Kidney (tissue), 14 donors: ENCODE data around the gene ANKAR. TPM values are rescaled to one million over a fixed set of nuclear protein-coding genes. Genes with fewer than 3 reads are reported as not detected.

ENCODE experiments used
- DNase-seq, 5 donors: peaks; one replicate each; pipeline ENCODE4 v3.0.0-alpha.2; 2013 to 2020
- FAIRE-seq: peaks from 2 replicates; lab custom pipeline; 2012; peaks lifted over from hg19 to GRCh38; lab: Jason Lieb, UNC
- H3K27ac ChIP-seq, 2 donors: one replicate each; pipeline ENCODE4 v1.7.0; 2013; ENCODE audit warnings: low read depth in 2 of 2, low read length in 2 of 2, inconsistent platforms in 1 of 2
- H3K27me3 ChIP-seq: one replicate; pipeline ENCODE4 v1.7.1; 2013; ENCODE audit warnings: low read length, inconsistent platforms; ENCODE audit not compliant: control insufficient read depth, insufficient read depth
- H3K36me3 ChIP-seq, 3 donors: one replicate each; pipeline versions ENCODE4 v1.7.0 to v1.7.1; 2013; ENCODE audit warnings: low read length in 3 of 3, control low read depth in 1 of 3, inconsistent platforms in 1 of 3; ENCODE audit not compliant: insufficient read depth in 3 of 3, control insufficient read depth in 2 of 3
- H3K4me1 ChIP-seq, 3 donors: one replicate each; pipeline versions ENCODE4 v1.7.0 to v1.7.1; 2013; ENCODE audit warnings: low read length in 3 of 3, inconsistent platforms in 1 of 3, low read depth in 1 of 3; ENCODE audit not compliant: control insufficient read depth in 2 of 3, insufficient read depth in 2 of 3
- H3K4me3 ChIP-seq, 3 donors: one replicate each; pipeline versions ENCODE4 v1.7.0 to v1.8.1; 2013; ENCODE audit warnings: low read length in 3 of 3, control low read depth in 1 of 3, inconsistent platforms in 1 of 3
- H3K9ac ChIP-seq, 3 donors: one replicate each; pipeline versions ENCODE4 v1.7.0 to v1.7.1; 2013; ENCODE audit warnings: low read length in 3 of 3, control low read depth in 1 of 3, inconsistent platforms in 1 of 3
- H3K9me3 ChIP-seq, 3 donors: one replicate each; pipeline versions ENCODE4 v1.7.0 to v1.7.1; 2013; ENCODE audit warnings: low read length in 3 of 3, control low read depth in 1 of 3, inconsistent platforms in 1 of 3; ENCODE audit not compliant: control insufficient read depth in 2 of 3, insufficient read depth in 1 of 3
- CTCF ChIP-seq: IDR thresholded peaks from 3 replicates; pipeline ENCODE4 v1.5.1; 2012; ENCODE audit warnings: mild to moderate bottlenecking, moderate library complexity, borderline replicate concordance; ENCODE audit not compliant: insufficient read depth; ENCODE audit errors: extremely low read depth
- intact Hi-C: fragments of 100-400 bp; cut with DNase I; formaldehyde crosslinking; loops from one replicate; pipeline ENCODE4 v1.11.1; 2022
- polyA plus RNA-seq: library from polyadenylated mRNA; stranded (reverse); fragments of 350-450 nt; fragmentation: Illumina TruSeq; extraction: RNeasy Lipid Tissue Mini Kit (QIAGEN cat#74804); gene quantifications from one replicate; pipeline ENCODE4 v1.2.3, GENCODE V29; 2014; ENCODE audit warnings: low read depth, low replicate concordance; ENCODE audit not compliant: insufficient read depth
- total RNA-seq: library from RNA; stranded (reverse); fragmentation: NEBNext Ultra II Directional; extraction: Animal tissue kit (Norgen Biotek cat#: 25700); gene quantifications from one replicate; pipeline ENCODE4 v1.2.1, GENCODE V29; 2021
- donor health status: control.
- donor health status: control.
- donor health status: control.
- donor health status: control.
- donor health status: control.
- donor health status: DM: yes; HTN: yes; CAD: no.
- donor health status: Normal renal cell carcinoma (clear cell type).

ANKAR gene
- total and polyA plus RNA-seq, 2 donors from 2014 or later, result 3.4 to 12.4 TPM

- intact Hi-C loops, result no loop called here
- no peak for TF ChIP-seq CTCF
- Histone ChIP-seq H3K9ac (no peak overlapping the region), H3K27ac (no peak overlapping the region), H3K4me1 (no peaks in the 10 kb centered on the region), H3K36me3 (no peaks in the 10 kb centered on the region), H3K4me3 (no peak overlapping the region), H3K9me3 (peaks cover 0 to 2% (median 2%) of the 10 kb centered on the region in 3 donors), H3K27me3 (no peaks in the 10 kb centered on the region)
- FAIRE-seq (no peak), DNase-seq (no peak)
Measured at GRCh38 chr2:189681203-189681602, 6.7 kb downstream of the ANKAR start.

- intact Hi-C loops, result no loop called here
- H3K27ac ChIP-seq, result no peak overlapping the region
- H3K9me3 ChIP-seq, result peaks cover 0 to 2% (median 2%) of the 10 kb centered on the region in 3 donors
- no peak overlapping the region for H3K4me3 ChIP-seq
- DNase-seq (no peak), FAIRE-seq (no peak)
- H3K36me3 ChIP-seq, result no peaks in the 10 kb centered on the region
- TF ChIP-seq CTCF, result no peak
- no peak overlapping the region for H3K9ac ChIP-seq
- no peaks in the 10 kb centered on the region for H3K4me1 ChIP-seq
- no peaks in the 10 kb centered on the region for H3K27me3 ChIP-seq
Measured at GRCh38 chr2:189681903-189682302, 7.4 kb downstream of the ANKAR start.

GRCh38 chr2:189683348-189683747 lies 8.9 kb downstream of the ANKAR start:
- H3K27me3 ChIP-seq, result no peaks in the 10 kb centered on the region
- H3K9me3 ChIP-seq, result peaks cover 0 to 2% (median 2%) of the 10 kb centered on the region in 3 donors
- H3K36me3 ChIP-seq, result no peaks in the 10 kb centered on the region
- DNase-seq, result no peak
- intact Hi-C loops, result no loop called here
- no peaks in the 10 kb centered on the region for H3K4me1 ChIP-seq
- H3K9ac ChIP-seq, result no peak overlapping the region
- no peak for FAIRE-seq
- H3K4me3 ChIP-seq, result no peak overlapping the region
- no peak for TF ChIP-seq CTCF
- no peak overlapping the region for H3K27ac ChIP-seq

GRCh38 chr2:189684811-189685210 lies 10.3 kb downstream of the ANKAR start:
- H3K9ac ChIP-seq, result no peak overlapping the region
- no peak for TF ChIP-seq CTCF
- H3K27ac ChIP-seq, result no peak overlapping the region
- no peaks in the 10 kb centered on the region for H3K9me3 ChIP-seq
- no peak for DNase-seq
- H3K27me3 ChIP-seq, result no peaks in the 10 kb centered on the region
- H3K36me3 ChIP-seq, result no peaks in the 10 kb centered on the region
- H3K4me3 ChIP-seq, result no peak overlapping the region
- intact Hi-C loops, result no loop called here
- FAIRE-seq, result no peak
- H3K4me1 ChIP-seq, result no peaks in the 10 kb centered on the region
